B cell (primary cell): Measurements from ENCODE around the gene APOC1. TPM values are rescaled to one million over a fixed set of nuclear protein-coding genes. Genes with fewer than 3 reads are reported as not detected.

ENCODE experiments used
- ATAC-seq: fragments of 200-7000 bp; cut with Tn5 transposase; one replicate; pipeline ENCODE4 v1.10.0; 2021; ENCODE audit warnings: low read depth, mild to moderate bottlenecking, moderate number of reproducible peaks, moderate library complexity
- CTCF ChIA-PET: fragments of 350-600 bp; sonication (Branson Sonifier 250); formaldehyde crosslinking; loops from one replicate; lab custom pipeline; 2021; ENCODE audit warnings: antibody characterized with exemption, inconsistent platforms; lab: Charles Lee
- POLR2A ChIA-PET: fragments of 350-600 bp; sonication (Branson Sonifier 250); formaldehyde crosslinking; loops from one replicate; lab custom pipeline; 2021; ENCODE audit warnings: antibody characterized with exemption; lab: Charles Lee
- DNase-seq: peaks from one replicate; pipeline ENCODE4 v3.0.0; 2013
- H2AFZ ChIP-seq: 2 replicates; pipeline ENCODE4 v1.6.1; 2012; ENCODE audit warnings: mild to moderate bottlenecking, low read depth, low read length; ENCODE audit not compliant: insufficient read depth, poor library complexity, severe bottlenecking
- H3K27ac ChIP-seq, 2 donors: 1 replicate in 1 of 2; 2 replicates in 1 of 2; pipeline ENCODE4 v1.5.1; 2012 to 2013; ENCODE audit warnings: low read length in 2 of 2, mild to moderate bottlenecking in 2 of 2, moderate library complexity in 1 of 2
- H3K27me3 ChIP-seq, 4 experiments: fragments of 200-600 bp in 1 of 4; sonication (generic) in 1 of 4; replicated peaks in 1 of 4; 1 replicate in 2 of 4; 2 replicates in 2 of 4; pipeline versions ENCODE4 v1.6.1 to v1.7.0; 2013 to 2016; ENCODE audit warnings: low read length in 3 of 4, mild to moderate bottlenecking in 2 of 4, mixed read lengths in 1 of 4, moderate library complexity in 1 of 4; ENCODE audit not compliant: insufficient read depth in 4 of 4, control insufficient read depth in 3 of 4; ENCODE audit errors: control extremely low read depth in 1 of 4
- H3K36me3 ChIP-seq, 2 experiments: replicated peaks in 1 of 2; 1 replicate in 1 of 2; 2 replicates in 1 of 2; pipeline versions ENCODE4 v1.6.1 to v1.7.1; 2013; ENCODE audit warnings: low read length in 1 of 2; ENCODE audit not compliant: insufficient read depth in 2 of 2, control insufficient read depth in 1 of 2; ENCODE audit errors: control extremely low read depth in 1 of 2, extremely low read depth in 1 of 2
- H3K4me1 ChIP-seq, 2 donors: fragments of 200-600 bp in 1 of 2; sonication (generic) in 1 of 2; 1 replicate in 1 of 2; 2 replicates in 1 of 2; pipeline versions ENCODE4 v1.5.1 to v1.6.1; 2013 to 2017; ENCODE audit warnings: low read length in 2 of 2; ENCODE audit not compliant: control insufficient read depth in 2 of 2, insufficient read depth in 2 of 2
- H3K4me2 ChIP-seq: replicated peaks from 2 replicates; pipeline ENCODE3; 2012; ENCODE audit warnings: mild to moderate bottlenecking, low read depth, low read length; ENCODE audit not compliant: poor library complexity, severe bottlenecking
- H3K4me3 ChIP-seq, 5 experiments: fragments of 200-600 bp in 1 of 5; sonication (generic) in 1 of 5; 1 replicate in 3 of 5; 2 replicates in 2 of 5; pipeline versions ENCODE4 v1.5.1 to v1.7.0; 2011 to 2016; ENCODE audit warnings: low read length in 4 of 5, mild to moderate bottlenecking in 4 of 5, low read depth in 2 of 5, control low read depth in 1 of 5, moderate library complexity in 1 of 5; ENCODE audit not compliant: insufficient read depth in 1 of 5; ENCODE audit errors: control extremely low read depth in 1 of 5, extremely low read depth in 1 of 5
- H3K79me2 ChIP-seq: fragments of 200-600 bp; sonication (generic); one replicate; pipeline ENCODE4 v1.6.0; 2016; ENCODE audit warnings: low read length; ENCODE audit not compliant: control insufficient read depth, insufficient read depth
- H3K9ac ChIP-seq: fragments of 200-600 bp; sonication (generic); 2 replicates; pipeline ENCODE4 v1.6.1; 2017; ENCODE audit warnings: mild to moderate bottlenecking, low read length, moderate library complexity
- H3K9me3 ChIP-seq, 3 donors: one replicate each; pipeline versions ENCODE4 v1.6.1 to v1.7.1; 2013; ENCODE audit warnings: low read length in 2 of 3; ENCODE audit not compliant: control insufficient read depth in 2 of 3, insufficient read depth in 1 of 3; ENCODE audit errors: control extremely low read depth in 1 of 3
- H4K20me1 ChIP-seq: 2 replicates; pipeline ENCODE4 v1.6.0; 2012; ENCODE audit warnings: mild to moderate bottlenecking, low read length; ENCODE audit not compliant: insufficient read depth, control insufficient read depth, poor library complexity, severe bottlenecking
- H3K27ac Mint-ChIP-seq: one replicate; pipeline ENCODE4 v1.8.0; 2021; ENCODE audit warnings: mixed read lengths
- H3K27me3 Mint-ChIP-seq: one replicate; pipeline ENCODE4 v1.8.0; 2021; ENCODE audit warnings: mixed read lengths
- H3K4me1 Mint-ChIP-seq: one replicate; pipeline ENCODE4 v1.8.0; 2021; ENCODE audit warnings: mixed read lengths
- H3K4me3 Mint-ChIP-seq: one replicate; pipeline ENCODE4 v1.8.0; 2021; ENCODE audit warnings: mixed read lengths
- H3K9me3 Mint-ChIP-seq: one replicate; pipeline ENCODE4 v1.8.0; 2022; ENCODE audit warnings: mixed read lengths; ENCODE audit not compliant: insufficient read depth
- EZH2 ChIP-seq: IDR thresholded peaks from 2 replicates; pipeline ENCODE4 v1.6.1; 2012; ENCODE audit warnings: borderline replicate concordance, low read depth, mild to moderate bottlenecking, moderate library complexity, low read length; ENCODE audit not compliant: insufficient read depth, poor library complexity, severe bottlenecking
- WGBS: methylation state at CpG from one replicate; pipeline ENCODE4 v1.1.5; 2013; ENCODE audit warnings: missing lambda C conversion rate; ENCODE audit not compliant: insufficient coverage; 5-methylcytosine and 5-hydroxymethylcytosine counted together
- intact Hi-C: fragments of 100-400 bp; cut with micrococcal nuclease; formaldehyde crosslinking; loops from one replicate; pipeline ENCODE4 v1.10.0; 2022
- polyA plus RNA-seq: library from polyadenylated mRNA; depleted of rRNA; stranded (reverse); fragments of >200 nt; gene quantifications from 2 replicates; pipeline ENCODE4 v1.2.3, GENCODE V29; 2012
- total RNA-seq, 2 donors: library from RNA; stranded (reverse); fragments of 120-200 nt in 1 of 2; gene quantifications; 1 replicate in 1 of 2; 2 replicates in 1 of 2; pipeline versions ENCODE4 v1.2.3 to v1.2.4, GENCODE V29; 2013 to 2022
- TF ChIP-seq, protein P1 (sequence below): fragments of 200-600 bp; IDR thresholded peaks from one replicate; pipeline ENCODE4 v1.8.0; 2022; ENCODE audit warnings: antibody characterized with exemption, mild to moderate bottlenecking

The APOC1 gene
- total and polyA plus RNA-seq, 2 donors (not counting 1 experiment from before 2014, with no cell fraction given) = not detected

DNA sequence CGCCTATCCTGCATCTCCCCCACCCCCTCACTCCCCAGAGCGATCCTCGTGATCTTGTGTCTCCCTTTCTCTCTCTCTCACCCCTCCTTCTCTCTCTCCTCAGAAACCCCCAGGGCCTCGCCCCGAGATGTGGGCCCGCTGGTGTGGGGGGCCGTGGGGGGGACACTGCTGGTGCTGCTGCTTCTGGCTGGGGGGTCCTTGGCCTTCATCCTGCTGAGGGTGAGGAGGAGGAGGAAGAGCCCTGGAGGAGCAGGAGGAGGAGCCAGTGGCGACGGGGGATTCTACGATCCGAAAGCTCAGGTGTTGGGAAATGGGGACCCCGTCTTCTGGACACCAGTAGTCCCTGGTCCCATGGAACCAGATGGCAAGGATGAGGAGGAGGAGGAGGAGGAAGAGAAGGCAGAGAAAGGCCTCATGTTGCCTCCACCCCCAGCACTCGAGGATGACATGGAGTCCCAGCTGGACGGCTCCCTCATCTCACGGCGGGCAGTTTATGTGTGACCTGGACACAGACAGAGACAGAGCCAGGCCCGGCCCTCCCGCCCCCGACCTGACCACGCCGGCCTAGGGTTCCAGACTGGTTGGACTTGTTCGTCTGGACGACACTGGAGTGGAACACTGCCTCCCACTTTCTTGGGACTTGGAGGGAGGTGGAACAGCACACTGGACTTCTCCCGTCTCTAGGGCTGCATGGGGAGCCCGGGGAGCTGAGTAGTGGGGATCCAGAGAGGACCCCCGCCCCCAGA, 36.1 kb upstream of the APOC1 start:
- Histone ChIP-seq H3K79me2 (no peaks in the 10 kb centered on the region), H3K27me3 (no peaks in the 10 kb centered on the region), H3K4me1 (no peaks in the 10 kb centered on the region), H3K36me3 (no peaks in the 10 kb centered on the region), H3K9ac (no peak overlapping the region), H3K9me3 (no peaks in the 10 kb centered on the region), H3K4me3 (no peak overlapping the region), H3K27ac (no peak overlapping the region), H2AFZ (no peak overlapping the region), H3K4me2 (no peak overlapping the region), H4K20me1 (no peaks in the 10 kb centered on the region)
- ChIA-PET CTCF (no interaction called here), POLR2A (no interaction called here)
- ATAC-seq = no peak
- DNase-seq = no peak
- no peak for TF ChIP-seq EZH2
- TF ChIP-seq, protein P1, sequence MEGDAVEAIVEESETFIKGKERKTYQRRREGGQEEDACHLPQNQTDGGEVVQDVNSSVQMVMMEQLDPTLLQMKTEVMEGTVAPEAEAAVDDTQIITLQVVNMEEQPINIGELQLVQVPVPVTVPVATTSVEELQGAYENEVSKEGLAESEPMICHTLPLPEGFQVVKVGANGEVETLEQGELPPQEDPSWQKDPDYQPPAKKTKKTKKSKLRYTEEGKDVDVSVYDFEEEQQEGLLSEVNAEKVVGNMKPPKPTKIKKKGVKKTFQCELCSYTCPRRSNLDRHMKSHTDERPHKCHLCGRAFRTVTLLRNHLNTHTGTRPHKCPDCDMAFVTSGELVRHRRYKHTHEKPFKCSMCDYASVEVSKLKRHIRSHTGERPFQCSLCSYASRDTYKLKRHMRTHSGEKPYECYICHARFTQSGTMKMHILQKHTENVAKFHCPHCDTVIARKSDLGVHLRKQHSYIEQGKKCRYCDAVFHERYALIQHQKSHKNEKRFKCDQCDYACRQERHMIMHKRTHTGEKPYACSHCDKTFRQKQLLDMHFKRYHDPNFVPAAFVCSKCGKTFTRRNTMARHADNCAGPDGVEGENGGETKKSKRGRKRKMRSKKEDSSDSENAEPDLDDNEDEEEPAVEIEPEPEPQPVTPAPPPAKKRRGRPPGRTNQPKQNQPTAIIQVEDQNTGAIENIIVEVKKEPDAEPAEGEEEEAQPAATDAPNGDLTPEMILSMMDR = no peak
- Mint-ChIP-seq H3K4me3 (no peak overlapping the region), H3K27me3 (peaks cover 18% of the 10 kb centered on the region), H3K27ac (no peak overlapping the region), H3K4me1 (no peaks in the 10 kb centered on the region), H3K9me3 (no peaks in the 10 kb centered on the region)
- 86% methylated on average over 21 of the region's 26 CpGs for WGBS
- intact Hi-C loops = no loop called here

DNA sequence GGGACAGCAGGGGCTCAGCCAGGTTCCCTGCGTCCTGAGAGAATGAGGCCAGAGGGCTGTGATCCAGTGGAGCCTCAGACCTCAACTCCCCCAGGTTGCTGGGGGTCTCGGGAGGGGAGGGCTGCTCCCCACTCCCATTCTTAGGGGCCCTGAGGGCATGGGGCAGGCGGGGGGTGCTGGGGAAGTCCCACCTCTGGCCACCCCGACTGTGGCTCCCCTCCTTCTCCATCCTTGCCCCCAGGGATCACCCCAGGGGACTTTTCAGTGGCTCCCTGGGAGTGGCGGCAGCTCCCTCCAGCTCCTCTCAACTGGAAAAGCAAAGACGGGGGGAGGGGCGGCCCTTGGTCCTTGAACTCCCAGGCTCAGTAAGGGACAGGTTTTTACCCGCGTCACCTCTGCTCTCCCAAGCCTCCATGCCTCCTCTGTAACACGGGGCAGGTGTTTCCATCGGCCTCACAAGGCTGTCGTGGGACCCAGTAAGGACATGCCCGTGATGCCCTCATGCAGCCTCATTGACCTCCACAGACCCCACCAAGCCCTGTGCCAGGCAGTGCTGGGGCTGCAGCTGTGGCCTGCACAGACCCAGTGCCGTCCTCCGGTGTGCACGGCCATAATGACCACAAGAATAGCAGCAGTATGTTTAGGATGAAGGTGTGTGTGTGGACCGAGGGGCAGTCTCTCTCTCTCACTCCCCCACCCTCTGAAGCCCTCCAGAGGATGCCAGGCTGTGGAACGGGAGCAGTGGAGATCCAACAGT, 34.9 kb upstream of the APOC1 start:
- ChIA-PET CTCF (no interaction called here), POLR2A (no interaction called here)
- ATAC-seq (no peak), DNase-seq (no peak)
- Histone ChIP-seq H3K4me2 (no peak overlapping the region), H3K36me3 (no peaks in the 10 kb centered on the region), H3K27ac (no peak overlapping the region), H4K20me1 (no peaks in the 10 kb centered on the region), H3K9ac (no peak overlapping the region), H2AFZ (no peak overlapping the region), H3K27me3 (no peaks in the 10 kb centered on the region), H3K4me3 (no peak overlapping the region), H3K4me1 (no peaks in the 10 kb centered on the region), H3K79me2 (no peaks in the 10 kb centered on the region), H3K9me3 (no peaks in the 10 kb centered on the region)
- Mint-ChIP-seq H3K9me3 (no peaks in the 10 kb centered on the region), H3K27ac (no peak overlapping the region), H3K27me3 (peaks cover 19% of the 10 kb centered on the region), H3K4me1 (no peaks in the 10 kb centered on the region), H3K4me3 (no peak overlapping the region)
- TF ChIP-seq EZH2 = no peak
- TF ChIP-seq, protein P1 = no peak
- intact Hi-C loops = no loop called here
- 85% methylated on average over 13 of the region's 18 CpGs for WGBS
